Hematopoietic multipotent progenitor cell (in vitro differentiated cells): ENCODE measurements around the gene CEBPZOS. TPM values are rescaled to one million over a fixed set of nuclear protein-coding genes. Genes with fewer than 3 reads are reported as not detected.
"Not testable (repeated sequence)": the region's sequence is repeated elsewhere in the genome, so short reads cannot be mapped to it uniquely, and the experiment has no call there.

Experiments
- DNase-seq, 3 donors: peaks; one replicate each; pipeline ENCODE4 v3.0.0-alpha.2; 2011 to 2015; ENCODE audit warnings: low read depth in 2 of 3, low spot score in 2 of 3
- total RNA-seq: library from RNA; depleted of rRNA; stranded (reverse); fragments of >200 nt; gene quantifications from one replicate; pipeline ENCODE4 v1.2.3, GENCODE V29; 2012

Gene CEBPZOS
- total RNA-seq, 1 donor, result 8.3 TPM

GRCh38 chr2:37190290-37190689 lies 6.0 kb upstream of the CEBPZOS start:
- DNase-seq, result no peak

DNA sequence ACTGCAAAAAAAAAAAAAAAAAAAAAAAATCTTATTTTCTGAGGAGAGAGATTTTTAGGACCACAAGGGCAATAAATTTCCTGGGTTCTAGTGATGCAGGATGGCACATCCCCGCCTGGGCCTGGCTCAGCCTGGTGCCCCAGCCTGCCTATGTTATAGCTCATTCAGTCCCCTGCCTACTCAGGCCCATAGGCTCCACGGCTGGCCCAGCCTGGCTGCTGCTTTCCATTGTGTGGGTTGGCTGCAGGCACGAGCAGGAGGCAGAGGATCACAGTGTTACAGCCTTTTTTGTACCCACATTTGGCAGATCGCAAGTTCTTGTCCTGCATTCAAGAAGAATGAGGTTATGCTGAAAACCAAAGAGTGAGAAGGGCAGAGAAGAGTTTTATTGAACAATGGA lies 5.0 kb upstream of the CEBPZOS start:
- DNase-seq, result no peak

DNA sequence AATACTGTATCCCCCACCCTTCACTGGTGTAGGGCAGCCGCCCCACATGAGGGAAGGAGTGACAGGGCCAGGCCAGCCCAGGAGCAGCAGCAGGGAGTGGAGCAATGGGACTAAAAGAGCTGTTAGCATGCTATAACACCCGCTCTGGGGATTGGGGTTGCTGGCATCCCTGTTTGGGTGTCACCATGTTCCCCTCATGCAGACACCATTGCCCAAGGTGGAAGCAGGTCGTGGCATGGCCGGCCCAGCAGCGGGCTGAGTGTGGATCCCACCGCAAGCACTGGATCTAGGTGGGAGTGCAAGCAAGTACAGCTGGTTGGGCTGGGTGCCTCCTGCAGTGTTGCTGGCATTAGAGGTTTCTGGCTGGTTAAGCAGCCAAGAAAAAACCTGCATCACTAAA lies 4.5 kb upstream of the CEBPZOS start:
- no peak for DNase-seq

DNA sequence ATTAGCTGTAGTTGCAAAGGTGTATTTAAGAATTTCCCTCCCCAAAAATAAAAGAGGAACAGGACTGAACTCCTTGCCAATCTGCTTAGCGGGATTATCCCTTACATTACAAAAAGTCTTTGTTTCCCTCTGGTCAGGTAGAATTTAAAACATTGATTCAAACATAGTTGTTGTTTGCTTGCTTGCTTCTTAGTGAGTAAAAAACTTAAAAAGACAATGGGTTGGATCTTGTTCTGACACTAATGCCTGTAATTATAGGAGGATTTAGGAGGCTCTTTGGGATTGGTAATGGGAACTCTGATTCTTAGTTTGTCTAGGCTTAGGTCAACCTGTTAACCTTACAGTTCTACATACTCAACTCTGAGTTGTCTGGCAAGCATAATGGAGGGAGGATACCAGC lies 3.7 kb upstream of the CEBPZOS start:
- DNase-seq, result no peak

GRCh38 chr2:37195862-37196319 lies 405 bp upstream of the CEBPZOS start:
- not testable (repeated sequence) for DNase-seq

DNA sequence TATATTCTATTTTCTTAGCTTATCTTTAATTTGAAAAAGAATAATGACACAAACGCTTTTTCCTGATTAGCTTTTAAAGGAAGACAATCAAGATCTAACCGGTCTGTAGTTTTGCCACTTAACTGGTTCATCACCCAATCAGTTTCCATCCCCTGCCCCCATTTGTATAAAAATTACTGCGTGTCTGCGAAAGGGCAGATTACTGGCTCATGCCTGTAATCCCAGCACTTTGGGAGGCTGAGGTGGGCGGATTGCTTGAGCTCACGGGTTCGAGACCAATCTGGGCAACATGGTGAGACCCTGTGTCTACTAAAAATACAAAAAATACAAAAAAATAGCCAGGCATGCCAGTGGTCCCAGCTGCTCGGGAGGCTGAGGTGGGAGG lies 2.4 kb downstream of the CEBPZOS start:
- no peak for DNase-seq

- no peak for DNase-seq
Measured at GRCh38 chr2:37201208-37201607, 4.9 kb downstream of the CEBPZOS start.

- DNase-seq, result peak in 2 of 3 donors; percentile 76 to 78
Measured at GRCh38 chr2:37201766-37202165, 5.5 kb downstream of the CEBPZOS start.

- no peak for DNase-seq
Measured at GRCh38 chr2:37203708-37204107, 7.4 kb downstream of the CEBPZOS start.

- DNase-seq, result not testable (repeated sequence)
Measured at GRCh38 chr2:37205071-37205661, 8.9 kb downstream of the CEBPZOS start.

DNA sequence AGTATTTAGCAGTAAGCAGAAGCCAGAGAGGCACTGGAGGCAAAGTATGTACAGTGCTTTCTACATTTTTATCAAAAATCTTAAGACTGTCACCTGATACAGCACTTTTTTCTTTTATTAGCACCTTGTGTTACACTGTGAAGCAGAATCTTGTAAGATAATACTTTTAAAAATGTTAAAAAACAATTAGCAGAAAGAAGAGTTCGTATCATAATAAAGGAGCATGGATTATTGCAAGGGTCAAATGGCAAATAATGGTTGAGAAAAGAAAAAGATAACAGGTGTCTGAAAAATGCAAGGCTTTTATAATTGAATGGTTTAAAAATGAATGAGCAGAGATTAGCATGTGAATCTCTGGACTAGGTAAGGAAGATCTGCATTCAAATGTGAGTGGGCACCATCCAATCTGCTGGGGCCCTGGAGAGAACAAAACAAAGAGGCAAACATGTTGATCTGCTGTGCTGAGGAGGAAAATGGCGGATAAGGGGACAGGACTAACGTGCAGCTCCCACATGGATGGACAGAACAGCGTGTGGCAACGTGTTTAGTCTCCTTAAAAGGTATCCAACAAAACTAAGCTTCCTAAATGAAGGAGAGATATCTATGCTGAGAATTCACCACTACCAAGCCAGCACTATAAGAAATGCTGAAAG lies 9.5 kb downstream of the CEBPZOS start:
- no peak for DNase-seq

DNA sequence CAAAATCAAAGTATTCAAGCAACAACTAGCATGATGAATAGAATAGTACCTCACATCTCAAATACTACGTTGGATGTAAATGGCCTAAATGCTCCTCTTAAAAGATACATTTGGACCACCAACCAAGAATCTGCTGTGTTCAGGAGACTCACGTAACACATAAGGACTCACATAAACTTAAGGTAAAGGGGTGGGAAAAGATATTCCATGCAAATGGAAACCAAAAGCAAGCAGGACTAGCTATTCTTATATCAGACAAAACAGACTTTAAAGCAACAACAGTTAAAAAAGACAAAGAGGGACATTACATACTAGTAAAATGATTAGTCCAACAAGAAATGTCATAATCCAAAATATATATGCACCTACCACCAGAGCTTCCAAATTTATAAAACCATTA lies 10.5 kb downstream of the CEBPZOS start:
- not testable (repeated sequence) for DNase-seq

- DNase-seq, result no peak
Measured at GRCh38 chr2:37211212-37211611, 14.9 kb downstream of the CEBPZOS start.

DNA sequence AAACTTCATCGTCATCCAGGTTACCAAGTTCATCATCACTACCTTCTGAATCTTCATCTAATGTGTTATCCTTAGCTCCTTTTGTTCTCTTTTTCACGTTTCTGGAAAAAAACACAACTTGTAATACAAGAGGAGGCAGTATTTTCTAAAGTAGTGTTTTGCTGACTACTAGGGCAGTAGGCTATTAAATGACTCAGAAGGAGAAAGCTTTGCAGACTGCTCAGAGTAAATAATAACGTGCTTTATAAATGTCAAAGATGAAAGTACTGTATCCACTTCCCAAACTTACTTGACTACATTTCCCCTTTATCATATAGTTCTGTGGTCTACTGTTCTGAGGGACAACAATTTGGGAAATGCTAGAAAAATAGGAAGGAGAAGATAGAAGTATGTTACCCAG lies 15.6 kb downstream of the CEBPZOS start:
- no peak for DNase-seq

DNA sequence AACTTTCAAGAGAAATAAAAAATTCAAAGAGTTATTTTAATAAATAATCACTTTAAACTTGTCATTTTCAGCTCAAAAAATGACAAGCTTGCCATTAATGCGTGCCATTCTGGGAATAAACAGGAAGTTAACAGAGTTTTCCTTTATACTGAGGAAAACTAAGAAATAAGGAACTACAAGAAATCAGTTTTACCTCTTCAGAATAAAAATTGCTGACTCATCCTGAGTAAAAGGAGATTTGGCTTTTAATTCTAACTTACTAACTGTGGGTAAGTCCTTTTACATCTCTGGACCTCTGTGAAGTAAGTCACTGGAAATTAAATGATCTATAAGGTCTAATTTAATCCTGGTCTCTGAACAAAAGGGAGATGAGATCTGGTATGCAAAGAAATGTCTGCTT lies 19.0 kb downstream of the CEBPZOS start:
- peak in 1 of 3 donors; percentile 41 for DNase-seq

DNA sequence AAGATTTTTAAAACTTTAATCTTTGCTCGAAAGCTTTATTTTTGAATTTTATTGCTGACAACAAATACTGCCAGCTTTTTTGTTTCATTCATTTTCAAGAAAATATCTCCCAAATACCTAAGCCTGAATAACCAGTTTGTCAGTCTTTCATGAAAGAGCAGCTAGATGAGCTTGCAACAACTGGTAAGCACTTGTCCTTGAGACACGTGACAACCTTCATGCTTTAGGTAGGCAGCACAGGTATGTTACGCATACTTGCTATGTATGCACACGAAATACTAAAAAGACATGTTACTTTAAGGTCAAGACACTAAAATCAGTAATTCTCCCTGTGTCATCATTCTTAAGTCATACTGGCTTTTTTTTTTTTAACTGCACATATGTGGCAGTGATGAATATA lies 22.8 kb downstream of the CEBPZOS start:
- no peak for DNase-seq

DNA sequence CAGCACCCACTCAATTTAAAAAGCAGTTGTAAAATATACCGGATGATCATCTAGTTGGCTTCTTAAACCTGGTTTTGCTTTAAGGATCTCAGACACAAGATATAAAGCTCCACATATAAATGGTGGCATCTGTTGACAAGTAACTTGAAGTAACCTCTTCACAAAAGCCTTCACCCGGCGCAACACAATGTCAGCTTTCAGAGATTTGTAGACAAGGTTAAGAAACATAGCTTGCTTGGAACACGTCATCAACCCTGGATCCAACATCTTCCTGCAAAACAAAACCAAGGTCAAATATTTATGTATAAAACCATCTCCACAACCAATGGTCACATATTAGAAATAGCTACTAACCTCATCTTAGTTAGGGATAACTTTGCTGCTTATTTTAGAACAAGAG lies 26.8 kb downstream of the CEBPZOS start:
- no peak for DNase-seq

DNA sequence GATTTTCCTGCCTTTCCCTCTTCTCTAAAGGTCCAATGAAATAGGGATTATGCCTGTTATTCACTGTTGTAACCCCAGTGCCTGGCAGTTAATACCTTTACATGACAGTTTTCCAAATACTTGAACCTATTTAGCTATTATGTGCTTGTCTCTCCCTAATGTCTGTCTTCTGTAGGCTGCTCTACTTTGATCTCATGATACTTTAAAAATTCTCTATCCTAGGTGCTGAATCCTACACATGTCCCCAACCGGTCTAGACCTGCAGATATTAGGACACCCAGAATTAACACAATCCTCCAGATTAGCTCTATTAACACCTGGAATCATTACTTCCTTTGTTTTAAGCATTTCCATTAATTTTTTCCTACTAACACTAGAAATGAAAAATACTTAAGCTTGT lies 27.8 kb downstream of the CEBPZOS start:
- no peak for DNase-seq

- DNase-seq, result not testable (repeated sequence)
Measured at GRCh38 chr2:37225129-37225528, 28.8 kb downstream of the CEBPZOS start.

DNA sequence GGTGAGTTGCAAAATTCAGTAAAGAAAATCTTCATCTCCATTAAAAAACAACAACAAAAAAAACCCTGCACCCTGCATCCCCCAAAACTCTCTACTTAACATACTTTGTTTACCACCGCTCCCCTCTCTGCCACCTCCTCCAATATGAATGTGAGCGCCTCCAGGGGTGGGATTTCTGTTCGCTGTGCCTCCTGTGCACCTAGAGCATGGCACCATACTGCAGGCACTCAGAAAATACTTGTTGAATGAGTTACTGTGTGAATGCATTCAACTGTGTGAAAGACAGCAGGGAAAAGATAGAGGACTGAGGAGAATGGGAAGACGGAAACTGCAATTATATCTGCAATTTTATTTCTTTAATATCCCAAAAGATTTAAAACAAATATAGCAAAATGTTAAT lies 30.6 kb downstream of the CEBPZOS start:
- no peak for DNase-seq

- DNase-seq, result no peak
Measured at GRCh38 chr2:37228788-37229187, 32.5 kb downstream of the CEBPZOS start.

GRCh38 chr2:37230581-37230980 lies 34.3 kb downstream of the CEBPZOS start:
- no peak for DNase-seq
